Measurements from ENCODE around the gene PREPL.

The PREPL gene

GRCh38 chr2:44277541-44277940 lies 83.8 kb downstream of the PREPL start:
- no peak for DNase-seq
- Histone ChIP-seq H3K4me1 (peaks cover 0 to 34% (median 11%) of the 10 kb centered on the region in 4 donors), H3K36me3 (no peaks in the 10 kb centered on the region), H3K27ac (peak overlapping the region; percentile 1 to 6), H3K9me3 (no peaks in the 10 kb centered on the region), H3K27me3 (no peaks in the 10 kb centered on the region), H3K4me3 (no peak overlapping the region)
- no peak for TF ChIP-seq CTCF (IDR thresholded peaks at IDR 0.05)
- intact Hi-C loops (cut with DNase I; ENCODE audit: low total_unique reads), result no loop called here

- Histone ChIP-seq H3K4me1 (peaks cover 0 to 34% (median 11%) of the 10 kb centered on the region in 4 donors), H3K36me3 (no peaks in the 10 kb centered on the region), H3K9me3 (no peaks in the 10 kb centered on the region), H3K4me3 (no peak overlapping the region), H3K27me3 (no peaks in the 10 kb centered on the region), H3K27ac (peak overlapping the region; percentile 76 to 77)
- intact Hi-C loops (cut with DNase I; ENCODE audit: low total_unique reads), result no loop called here
- DNase-seq, result no peak
- TF ChIP-seq CTCF (IDR thresholded peaks at IDR 0.05), result no peak
These were observed 85.4 kb downstream of the PREPL start for GRCh38 chr2:44275927-44276303.

DNA sequence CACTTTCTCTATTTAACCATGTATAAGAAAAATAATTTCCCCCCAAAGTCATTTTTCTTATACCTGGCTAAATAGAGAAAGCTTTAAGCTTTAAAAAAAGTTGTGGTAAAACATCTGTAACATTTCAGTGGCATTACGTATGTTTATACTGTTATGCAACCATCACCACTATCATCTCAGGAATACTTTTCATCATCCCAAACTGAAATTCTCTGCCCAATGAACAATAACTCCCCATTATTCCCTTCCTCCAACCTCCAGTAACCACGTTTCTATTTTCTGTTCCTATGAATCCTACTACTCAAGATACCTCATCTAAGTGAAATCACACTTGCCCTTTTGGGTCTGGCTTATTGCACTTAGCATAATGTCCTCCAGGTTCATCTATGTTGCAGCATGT lies 87.7 kb downstream of the PREPL start:
- DNase-seq, result no peak
- no peaks in the 10 kb centered on the region for H3K9me3 ChIP-seq
- no peak overlapping the region for H3K4me3 ChIP-seq
- TF ChIP-seq CTCF (IDR thresholded peaks at IDR 0.05), result no peak
- peaks cover 0 to 55% (median 20%) of the 10 kb centered on the region in 4 donors for H3K4me1 ChIP-seq
- intact Hi-C loops (cut with DNase I; ENCODE audit: low total_unique reads), result no loop called here
- no peaks in the 10 kb centered on the region for H3K36me3 ChIP-seq
- H3K27ac ChIP-seq, result peak overlapping the region; percentile 25 to 37
- no peaks in the 10 kb centered on the region for H3K27me3 ChIP-seq

- Histone ChIP-seq H3K4me3 (no peak overlapping the region), H3K27ac (peak overlapping the region; percentile 25 to 37), H3K27me3 (no peaks in the 10 kb centered on the region), H3K9me3 (no peaks in the 10 kb centered on the region), H3K36me3 (no peaks in the 10 kb centered on the region), H3K4me1 (peaks cover 0 to 60% (median 23%) of the 10 kb centered on the region in 4 donors)
- intact Hi-C loops (cut with DNase I; ENCODE audit: low total_unique reads), result no loop called here
- no peak for TF ChIP-seq CTCF (IDR thresholded peaks at IDR 0.05)
- DNase-seq, result no peak
These were observed 88.2 kb downstream of the PREPL start for GRCh38 chr2:44273076-44273475.

- H3K27ac ChIP-seq, result peak overlapping the region; percentile 88 to 91
- H3K4me1 ChIP-seq, result peaks cover 0 to 70% (median 30%) of the 10 kb centered on the region in 4 donors
- DNase-seq, result no peak
- H3K36me3 ChIP-seq, result no peaks in the 10 kb centered on the region
- H3K4me3 ChIP-seq, result no peak overlapping the region
- H3K27me3 ChIP-seq, result no peaks in the 10 kb centered on the region
- TF ChIP-seq CTCF (IDR thresholded peaks at IDR 0.05), result no peak
- no peaks in the 10 kb centered on the region for H3K9me3 ChIP-seq
- intact Hi-C loops (cut with DNase I; ENCODE audit: low total_unique reads), result no loop called here
These were observed 90.0 kb downstream of the PREPL start for GRCh38 chr2:44271296-44271695.

DNA sequence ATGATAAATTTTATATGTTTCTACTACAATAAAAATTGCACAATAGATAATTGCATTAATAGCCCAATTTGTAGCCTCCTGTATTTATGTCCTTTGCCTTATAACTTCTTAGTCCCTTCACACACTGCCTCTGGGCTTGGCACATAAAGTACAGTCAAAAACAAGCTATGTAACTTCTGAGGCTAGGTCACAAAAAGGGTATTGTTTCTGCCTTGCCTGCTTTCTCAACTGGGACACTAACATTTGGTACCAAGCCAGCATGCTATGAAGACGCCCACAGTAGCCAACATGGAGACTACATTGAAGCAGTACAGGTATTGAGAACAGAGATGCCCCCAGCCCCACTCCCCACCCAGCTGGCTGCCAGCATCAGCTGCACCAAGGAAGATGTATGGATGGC lies 91.5 kb downstream of the PREPL start:
- Histone ChIP-seq H3K27me3 (no peaks in the 10 kb centered on the region), H3K36me3 (no peaks in the 10 kb centered on the region), H3K9me3 (no peaks in the 10 kb centered on the region), H3K4me3 (no peak overlapping the region), H3K4me1 (peaks cover 0 to 68% (median 25%) of the 10 kb centered on the region in 4 donors), H3K27ac (peak overlapping the region; percentile 88 to 91)
- no peak for DNase-seq
- no peak for TF ChIP-seq CTCF (IDR thresholded peaks at IDR 0.05)
- intact Hi-C loops (cut with DNase I; ENCODE audit: low total_unique reads), result loop anchor here (10.0 kb wide), 1 partner anchor 935 kb away; no protein-coding TSS in a partner anchor

Measured in tibial artery (tissue), 4 donors.